ENCODE measurements around the gene HSPA13.
"Not testable (repeated sequence)": the region's sequence is repeated elsewhere in the genome, so short reads cannot be mapped to it uniquely, and the experiment has no call there.

The HSPA13 gene, protein sequence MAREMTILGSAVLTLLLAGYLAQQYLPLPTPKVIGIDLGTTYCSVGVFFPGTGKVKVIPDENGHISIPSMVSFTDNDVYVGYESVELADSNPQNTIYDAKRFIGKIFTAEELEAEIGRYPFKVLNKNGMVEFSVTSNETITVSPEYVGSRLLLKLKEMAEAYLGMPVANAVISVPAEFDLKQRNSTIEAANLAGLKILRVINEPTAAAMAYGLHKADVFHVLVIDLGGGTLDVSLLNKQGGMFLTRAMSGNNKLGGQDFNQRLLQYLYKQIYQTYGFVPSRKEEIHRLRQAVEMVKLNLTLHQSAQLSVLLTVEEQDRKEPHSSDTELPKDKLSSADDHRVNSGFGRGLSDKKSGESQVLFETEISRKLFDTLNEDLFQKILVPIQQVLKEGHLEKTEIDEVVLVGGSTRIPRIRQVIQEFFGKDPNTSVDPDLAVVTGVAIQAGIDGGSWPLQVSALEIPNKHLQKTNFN

DNA sequence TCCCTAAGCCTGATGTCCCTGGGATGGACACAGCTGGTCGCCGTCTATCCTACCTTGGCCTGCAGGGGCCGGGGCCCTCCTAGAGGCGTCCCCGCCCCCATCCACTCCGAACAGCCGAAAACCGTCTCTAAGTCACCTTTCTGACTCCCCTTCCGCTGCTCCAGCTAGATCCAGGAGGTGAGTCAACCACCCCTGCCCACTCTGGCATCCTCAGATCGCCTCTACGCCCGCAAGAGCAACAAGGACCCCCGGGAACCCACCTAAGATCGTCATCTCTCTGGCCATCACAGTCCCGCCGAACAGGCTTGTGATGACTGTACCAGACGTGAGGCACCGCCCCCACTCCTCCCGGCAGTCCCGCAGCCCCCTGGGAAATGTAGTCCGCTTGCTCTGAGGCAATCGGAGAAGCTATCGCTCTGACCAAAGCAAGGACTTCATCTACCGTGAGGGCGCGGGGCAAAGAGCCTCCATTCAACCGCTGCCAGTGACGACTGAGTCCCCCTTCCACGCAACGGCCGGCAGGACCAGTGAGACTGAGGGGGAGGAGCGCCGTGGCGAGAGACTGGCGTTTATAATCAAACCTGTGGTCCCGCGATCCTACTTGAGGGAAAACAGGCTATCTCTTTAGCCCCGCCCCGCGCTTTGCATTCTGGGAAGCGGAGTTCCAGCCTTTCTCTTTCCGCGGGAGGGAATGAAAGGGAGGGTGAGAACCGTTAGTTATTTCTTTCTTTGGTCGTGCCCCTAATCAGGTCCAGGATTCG, at the start of gene HSPA13:
Gene HSPA13 (minus strand): TSS at position 312 of the 761 bp plus-strand sequence. CDS start 27 bp downstream, at position 285.
- DNase-seq: peak; percentile 92

DNA sequence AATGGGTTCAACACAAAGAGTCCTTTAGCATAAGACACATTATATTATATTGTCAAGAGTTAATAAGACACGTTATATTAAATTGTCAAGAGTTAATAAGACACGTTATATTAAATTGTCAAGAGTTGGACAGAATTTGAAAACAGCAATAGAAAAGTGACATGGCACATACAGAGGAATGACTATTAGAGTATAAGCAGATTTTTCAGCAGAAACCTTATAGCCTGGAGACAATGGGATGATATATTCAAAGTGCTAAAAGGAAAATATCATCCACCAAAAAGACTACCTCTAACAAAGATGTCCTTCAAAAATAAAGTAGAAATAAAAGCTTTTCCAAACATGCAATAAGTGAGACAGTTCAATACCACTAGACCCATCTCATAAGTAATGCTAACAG, 36.0 kb upstream of the HSPA13 start:
- no peak for DNase-seq

DNA sequence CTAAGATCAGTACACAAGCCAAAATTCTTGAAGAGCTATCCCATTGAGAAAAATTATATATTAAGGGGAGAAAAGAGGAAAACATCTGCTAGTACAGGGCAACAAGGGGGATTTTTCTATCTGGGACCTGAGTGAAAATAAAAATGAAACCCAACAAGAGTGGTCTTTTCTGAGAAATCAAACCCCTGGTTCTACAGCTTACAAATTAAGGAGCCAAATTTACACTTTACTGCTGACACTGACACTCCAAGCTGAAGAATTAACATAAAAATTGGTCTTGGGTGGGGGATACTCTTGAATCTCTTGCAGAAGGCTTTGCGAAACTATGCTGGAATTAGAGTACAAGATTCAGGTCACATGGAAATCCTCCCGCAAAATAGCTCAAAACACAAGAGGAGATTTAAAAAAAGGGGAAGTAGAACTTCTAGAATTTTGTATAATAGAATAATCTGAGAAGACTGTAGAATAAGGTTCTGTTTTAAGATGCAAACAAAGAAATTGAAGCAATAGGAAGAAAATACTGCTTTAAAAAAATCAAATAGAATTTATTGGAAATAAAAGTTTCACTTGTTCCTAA, 32.1 kb upstream of the HSPA13 start:
- DNase-seq: no peak

DNA sequence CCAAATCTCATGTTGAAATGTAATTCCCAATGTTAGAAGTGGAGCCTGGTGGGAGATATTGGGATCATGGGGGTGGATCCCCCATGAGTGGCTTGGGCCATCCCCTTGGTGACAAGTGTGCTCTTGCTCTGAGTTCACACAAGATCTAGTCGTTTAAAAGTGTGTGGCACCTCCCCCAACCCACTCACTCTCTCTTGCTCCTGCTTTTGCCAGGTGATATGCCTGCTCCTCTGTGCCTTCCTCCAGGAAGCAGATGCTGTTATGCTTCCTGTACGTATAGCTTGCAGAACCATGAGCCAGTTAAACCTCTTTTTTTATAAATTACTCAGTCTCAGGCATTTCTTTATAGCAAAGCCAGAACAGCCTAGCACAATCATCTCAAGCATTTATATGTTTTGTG, 23.0 kb upstream of the HSPA13 start:
- DNase-seq: no peak

DNA sequence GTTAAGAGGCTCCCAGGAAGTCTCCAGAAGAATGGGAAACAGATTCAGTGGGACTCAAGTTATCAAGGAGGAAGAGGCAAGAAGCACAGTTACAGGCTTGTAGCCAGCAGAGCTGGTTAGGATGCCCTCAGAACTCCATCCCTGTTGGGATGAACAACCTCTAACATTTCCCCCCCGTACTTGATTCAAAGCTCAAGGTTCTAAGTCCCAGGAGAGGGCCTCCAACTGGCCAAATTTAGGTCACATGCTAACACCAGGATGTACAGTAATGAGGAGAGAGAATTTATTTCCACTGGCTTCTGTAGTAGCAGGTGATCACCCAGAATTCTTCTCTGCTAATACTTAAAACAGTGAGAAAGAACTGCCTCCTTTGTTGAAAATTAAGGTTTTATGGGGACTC, 22.3 kb upstream of the HSPA13 start:
- DNase-seq: no peak

DNA sequence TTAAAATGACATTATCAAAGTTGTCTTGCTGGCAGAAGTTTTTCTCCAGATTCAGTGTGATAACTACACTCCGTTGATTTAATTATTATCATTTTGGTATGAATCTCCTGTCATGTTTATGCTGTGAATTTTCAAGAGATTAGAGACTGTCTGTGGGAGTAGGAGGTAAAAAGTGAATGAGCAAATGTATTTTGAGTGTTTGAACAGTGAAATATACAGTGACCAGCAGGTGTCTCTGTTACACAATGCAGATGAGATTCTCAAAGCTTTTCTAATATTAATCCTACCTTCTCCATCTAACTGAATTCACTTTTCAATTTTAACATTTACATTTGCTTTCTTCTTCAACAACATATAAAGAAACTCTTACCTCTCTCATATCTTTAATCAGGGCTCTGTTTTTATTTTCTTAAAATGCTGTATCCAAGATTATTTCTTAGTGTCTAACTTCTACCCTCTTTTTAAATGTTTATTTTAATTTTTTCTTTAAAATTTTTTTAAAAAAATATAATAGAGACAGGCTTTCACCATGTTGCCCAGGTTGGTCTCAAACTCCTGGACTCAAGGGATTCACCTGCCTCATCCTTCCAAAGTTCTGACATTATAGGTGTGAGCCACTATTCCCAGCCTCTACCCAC, 20.9 kb upstream of the HSPA13 start:
- peak; percentile 45 for DNase-seq

DNA sequence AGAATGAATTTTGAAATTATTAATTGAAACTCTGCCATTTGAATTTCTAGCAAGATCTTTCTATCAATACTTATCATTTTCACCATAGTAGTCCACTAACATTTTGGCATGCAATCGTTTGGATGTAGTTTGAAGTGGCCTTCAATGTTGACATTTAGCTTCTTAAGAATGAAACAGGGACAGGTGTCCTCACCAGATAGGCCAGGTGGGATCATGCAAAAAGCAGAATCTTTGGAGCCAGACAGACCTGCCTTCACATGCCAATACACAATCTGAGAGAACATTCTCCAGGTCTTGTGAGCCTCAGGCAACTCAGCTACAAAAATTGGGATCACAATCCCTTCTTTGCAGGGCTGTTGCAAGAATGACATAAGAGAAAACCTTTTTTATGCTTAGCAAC, 18.3 kb upstream of the HSPA13 start:
- DNase-seq: no peak

DNA sequence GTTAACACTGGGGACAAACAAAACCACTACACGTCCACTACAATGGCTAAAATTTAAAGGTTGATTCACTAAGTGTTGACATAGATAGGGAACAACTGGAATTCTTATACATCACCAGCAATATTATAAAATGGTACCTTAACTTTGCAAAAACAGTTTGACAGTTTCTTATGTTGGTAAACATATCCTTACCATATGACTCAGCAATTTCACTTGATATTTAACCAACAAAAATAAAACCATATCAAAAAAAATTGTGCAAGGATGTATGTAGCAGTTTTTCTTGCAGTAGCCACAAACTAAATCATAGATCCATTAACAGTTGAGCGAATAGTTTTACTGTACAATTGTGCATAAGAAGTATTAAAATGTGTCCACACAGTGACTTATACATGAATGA, 5.3 kb upstream of the HSPA13 start:
- DNase-seq: no peak

DNA sequence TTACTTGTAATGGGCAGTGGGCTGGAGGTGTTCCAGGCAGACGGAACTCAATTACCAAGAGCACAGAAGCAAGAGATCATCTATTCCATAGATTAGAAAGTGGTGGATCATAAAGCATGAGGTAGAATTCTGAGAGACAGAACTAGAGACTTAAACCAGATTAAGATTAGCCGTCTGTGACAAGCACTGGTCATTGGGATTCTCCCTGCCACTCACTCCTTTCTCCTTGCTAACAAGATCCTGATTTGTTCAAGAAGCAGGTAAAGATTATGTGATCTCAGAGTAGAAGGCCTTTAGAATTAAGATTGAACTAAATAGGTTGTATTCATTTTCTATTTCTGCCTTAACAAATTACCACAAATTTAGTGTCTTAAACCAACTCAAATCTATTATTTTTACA, 1.5 kb upstream of the HSPA13 start:
- DNase-seq: no peak

DNA sequence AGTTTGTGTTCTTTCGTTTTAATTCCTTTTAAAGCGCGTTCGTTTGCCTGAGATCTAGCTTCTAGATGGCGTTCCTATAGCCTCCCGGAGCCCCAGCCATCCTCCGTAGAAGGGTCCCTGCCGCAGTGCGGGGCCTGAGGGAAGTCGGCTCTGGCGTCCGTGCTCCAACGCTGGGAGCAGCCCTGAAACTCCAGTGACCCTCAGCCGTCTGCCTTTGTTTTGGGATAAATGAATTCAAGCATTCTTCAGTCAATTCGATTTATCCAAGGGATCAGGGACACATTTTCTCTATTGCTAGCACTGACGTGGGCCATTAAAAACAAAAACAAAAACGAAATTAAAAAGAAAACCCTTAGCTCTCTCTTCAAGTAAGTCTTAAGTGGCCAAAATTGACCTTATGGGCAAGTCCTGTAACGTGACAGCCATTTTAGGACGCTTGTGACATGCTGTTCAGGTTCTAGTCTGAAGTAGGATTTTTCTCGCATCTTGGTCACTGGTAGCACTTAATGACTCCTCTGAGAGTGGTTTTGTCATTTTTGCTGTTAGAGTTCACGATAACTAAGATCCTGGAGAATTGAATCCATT, 742 bp upstream of the HSPA13 start:
- DNase-seq: no peak

DNA sequence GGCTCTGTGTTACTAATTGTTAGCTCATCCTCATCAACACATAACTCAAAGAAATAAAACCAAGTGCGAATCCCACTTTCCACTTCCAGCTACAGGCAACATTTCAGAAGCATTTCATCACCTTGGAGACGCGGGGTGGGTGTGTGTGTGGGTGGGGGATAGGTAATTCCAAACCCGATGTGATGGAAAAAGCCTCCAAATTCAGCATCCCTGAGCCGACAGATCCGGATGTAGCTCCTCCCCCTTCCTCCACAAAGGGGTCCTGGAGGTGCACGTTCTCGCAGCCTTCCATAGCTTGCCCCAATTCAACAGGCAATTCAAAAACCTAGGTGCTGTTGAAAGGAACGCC, 486 bp downstream of the HSPA13 start:
- no peak for DNase-seq

DNA sequence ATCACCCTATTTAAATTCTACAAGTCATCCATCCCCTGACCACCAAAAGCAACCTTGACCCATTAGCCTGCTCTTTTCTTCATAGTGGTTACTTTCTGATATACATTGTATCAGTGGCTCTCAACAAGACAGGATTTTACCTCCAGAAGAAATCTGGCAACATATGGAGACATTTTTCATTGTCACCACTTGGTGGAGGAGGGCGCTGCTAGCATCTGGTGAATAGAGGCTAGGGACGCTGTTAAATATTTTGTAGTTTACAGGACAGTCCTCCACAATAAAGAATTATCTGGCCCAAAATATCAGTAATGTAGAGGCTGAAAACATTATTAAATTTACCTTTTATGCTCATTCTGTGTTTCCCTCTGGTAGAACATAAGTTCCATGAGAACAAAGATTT, 6.1 kb downstream of the HSPA13 start:
- no peak for DNase-seq

DNA sequence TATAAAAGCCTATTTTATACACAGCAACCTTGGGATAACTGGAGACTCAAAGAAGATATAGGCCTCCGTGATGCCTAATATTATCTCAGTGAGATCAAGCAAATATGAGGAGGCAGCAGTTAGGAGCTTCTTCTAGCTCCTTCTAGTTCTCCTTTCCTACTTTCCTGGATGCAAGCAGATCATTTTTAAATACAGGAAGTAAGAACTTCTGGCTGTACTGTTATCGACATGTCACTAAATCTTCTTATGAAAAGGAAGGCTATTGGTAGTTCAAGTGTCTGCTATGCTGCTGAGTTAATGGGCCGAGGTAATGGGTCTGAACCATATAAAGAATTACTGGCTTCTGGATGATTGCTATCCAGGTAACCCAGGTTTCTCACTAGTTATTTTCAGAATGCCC, 15.9 kb downstream of the HSPA13 start:
- DNase-seq: no peak

DNA sequence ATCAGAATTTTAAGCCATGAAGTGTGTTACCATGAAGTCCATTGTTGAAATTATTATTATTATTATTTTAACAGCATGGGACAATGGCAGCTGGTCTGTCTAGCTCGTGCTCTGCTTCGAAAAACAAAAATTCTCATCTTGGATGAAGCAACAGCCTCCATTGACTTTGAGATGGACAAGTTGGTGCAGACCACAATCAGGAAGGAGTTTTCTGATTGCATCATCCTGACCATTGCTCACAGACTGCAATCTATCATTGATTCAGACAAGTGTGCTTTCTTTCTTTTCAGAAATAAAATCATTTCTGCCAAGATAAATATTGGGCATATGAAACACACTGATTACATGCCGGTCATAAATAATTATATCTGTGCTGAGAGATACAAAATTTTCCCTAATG, 21.0 kb downstream of the HSPA13 start:
- DNase-seq: no peak

DNA sequence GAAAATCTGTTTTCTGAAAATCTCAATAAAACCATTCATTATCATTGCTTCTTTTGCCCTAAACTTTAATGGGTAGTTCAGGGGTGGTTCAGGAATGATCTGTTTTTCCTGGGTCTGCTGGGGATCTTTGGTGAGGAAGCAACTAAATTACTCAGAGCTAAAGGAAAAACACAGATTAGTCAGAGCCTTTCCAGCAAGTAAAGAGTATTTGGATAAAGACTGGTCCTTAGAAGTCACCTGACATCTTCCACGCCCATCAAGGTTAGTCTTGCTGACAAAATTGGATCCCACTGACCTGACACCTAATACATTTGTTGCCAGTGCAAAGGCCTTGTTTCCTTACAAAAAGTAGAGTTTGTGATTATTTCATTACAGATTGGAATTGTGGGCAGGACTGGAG, 24.2 kb downstream of the HSPA13 start:
- no peak for DNase-seq

DNA sequence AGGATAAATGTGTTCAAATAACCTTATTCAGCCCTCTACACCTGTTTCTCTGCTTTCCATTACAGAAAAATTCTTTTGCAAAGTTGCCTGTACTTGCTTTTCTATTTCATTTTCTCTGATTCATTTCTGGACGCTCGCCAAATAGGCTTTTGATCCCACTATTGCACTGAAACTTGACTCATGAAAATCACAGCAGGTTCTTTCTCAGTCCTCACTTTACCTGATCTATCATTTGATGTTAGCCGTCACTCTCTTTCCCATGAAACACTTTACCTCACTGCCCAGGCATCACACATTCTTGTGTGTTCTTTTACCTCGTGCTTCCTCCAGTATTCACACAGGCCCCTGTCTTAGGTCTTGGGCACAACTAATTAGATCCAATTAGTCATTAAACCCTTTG, 26.2 kb downstream of the HSPA13 start:
- no peak for DNase-seq

DNA sequence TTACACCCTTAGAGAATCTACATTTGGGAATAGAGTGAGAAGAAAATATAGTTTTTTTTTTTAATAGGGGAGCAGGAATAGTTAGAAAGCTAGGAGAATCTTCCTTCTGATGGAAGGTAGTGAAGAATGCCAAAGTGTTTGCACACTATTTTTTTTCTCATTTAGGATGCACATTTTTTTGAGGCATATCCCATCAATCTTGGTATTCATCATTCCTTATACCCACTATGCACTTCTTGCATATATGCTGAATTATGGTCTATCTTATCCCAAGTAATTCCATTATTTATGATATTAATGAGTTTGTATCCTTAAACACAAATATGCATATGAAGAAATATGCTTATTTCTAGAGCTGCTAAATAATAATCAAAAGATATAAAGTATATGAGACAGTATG, 28.4 kb downstream of the HSPA13 start:
- DNase-seq: no peak

DNA sequence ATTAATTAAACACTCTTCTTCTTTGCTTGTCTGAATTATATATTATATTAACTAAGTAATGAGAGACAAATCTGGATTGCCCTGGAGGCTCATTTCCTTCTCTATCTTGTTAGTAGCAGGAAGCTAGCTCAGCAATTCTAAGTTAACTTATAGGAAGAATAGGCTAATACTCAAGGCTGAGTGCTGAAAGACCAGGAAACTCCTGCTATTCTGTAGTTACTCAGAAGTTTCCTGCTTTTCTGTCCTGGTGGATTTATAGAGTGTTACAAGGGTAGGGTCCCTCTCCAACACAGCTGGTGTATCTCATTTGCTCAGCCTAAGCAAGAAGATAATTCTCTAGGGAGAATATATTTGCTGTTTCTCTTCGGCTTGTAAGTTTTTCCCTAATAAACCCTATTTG, 29.2 kb downstream of the HSPA13 start:
- no peak for DNase-seq

DNA sequence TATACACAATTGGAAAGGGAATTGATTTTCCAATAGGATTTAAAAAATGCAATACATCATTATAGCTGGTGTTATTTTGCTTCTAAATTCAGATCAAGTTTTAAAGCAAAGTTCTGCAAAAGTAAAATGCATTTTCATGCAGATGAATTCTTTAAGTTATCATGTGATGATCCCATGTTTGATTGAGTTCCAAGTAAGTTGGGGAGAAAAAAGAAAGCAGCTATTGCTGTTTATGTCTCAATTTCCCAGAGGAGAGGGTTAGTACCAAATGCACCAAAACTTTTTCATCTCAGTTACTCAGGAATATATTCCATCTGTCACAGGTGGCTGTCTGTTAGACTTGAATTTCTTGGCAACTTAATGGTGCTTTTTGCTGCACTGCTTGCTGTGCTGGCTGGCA, 29.7 kb downstream of the HSPA13 start:
- no peak for DNase-seq

DNA sequence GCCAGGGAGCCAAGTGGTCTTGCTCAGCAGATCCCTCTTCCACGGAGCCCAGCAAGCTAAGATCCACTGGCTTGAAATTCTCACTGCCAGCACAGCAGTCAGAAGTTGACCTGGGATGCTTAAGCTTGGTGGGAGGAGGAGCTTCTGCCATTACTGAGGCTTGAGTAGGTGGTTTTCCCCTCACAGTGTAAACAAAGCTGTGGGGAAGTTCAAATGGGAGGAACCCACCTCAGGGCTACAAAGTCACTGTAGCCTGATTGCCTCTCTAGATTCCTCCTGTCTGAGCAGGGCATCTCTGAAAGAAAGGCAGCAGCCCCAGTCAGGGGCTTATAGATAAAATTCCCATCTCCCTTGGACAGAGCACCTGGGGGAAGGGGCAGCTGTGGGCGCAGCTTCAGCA, 55.6 kb downstream of the HSPA13 start:
- DNase-seq: not testable (repeated sequence)

DNA sequence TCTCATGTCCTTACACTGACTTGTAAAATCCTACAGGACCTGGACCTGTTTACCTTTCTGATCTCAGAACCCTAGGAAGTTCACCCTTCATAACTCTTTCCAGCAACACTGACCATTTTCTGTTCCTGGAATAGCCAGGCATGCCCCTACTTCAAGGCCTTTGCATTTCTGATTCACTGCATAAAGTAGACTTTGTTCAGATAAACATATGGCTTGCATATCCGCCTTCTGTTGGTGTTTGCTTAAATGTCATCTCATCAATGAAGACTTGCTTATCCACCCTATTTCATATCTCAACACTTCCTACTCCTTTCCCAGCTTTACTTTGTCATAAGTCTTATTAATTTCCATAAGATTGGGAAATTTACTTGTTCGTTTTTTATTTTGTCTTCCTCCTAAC, 57.4 kb downstream of the HSPA13 start:
- DNase-seq: no peak
